Ecto neural progenitor cell (in vitro differentiated cells): ENCODE data around the gene ACCSL.

Source experiments
- DNase-seq: peaks from one replicate; pipeline ENCODE4 v3.0.0-alpha.2; 2018; ENCODE audit warnings: low spot score

ACCSL gene

GRCh38 chr11:44058275-44058674 is 10.5 kb downstream of the ACCSL start:
- DNase-seq, result no peak

DNA sequence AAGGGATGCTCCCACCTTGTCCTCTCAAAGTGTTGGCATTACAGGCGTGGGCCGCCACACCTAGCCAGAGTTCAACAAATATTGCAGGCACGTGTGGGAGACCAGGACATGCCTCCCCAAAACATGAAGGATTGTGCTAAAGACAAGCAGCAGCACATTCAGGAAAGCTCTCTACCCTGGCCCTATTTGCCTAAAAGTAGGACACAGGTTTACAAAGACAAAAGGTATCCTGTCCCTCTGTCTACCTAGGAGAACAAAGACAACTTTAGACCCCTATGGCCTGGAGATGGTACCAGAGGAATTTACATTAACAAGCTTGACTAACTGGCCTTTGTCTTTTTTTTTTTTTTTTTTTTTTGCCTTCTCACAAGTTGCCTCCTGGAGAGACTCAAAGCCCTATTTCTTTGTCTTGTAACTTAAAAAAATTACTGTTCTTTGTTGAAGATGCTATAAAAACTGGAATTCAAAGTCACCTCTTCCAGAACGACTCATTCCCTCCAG is 17.4 kb downstream of the ACCSL start:
- no peak for DNase-seq

- peak; percentile 93 for DNase-seq
These were observed 18.3 kb downstream of the ACCSL start, which contains the start of gene ACCS for GRCh38 chr11:44065841-44066731. Gene ACCS (plus strand): TSS chr11:44066270. CDS start chr11:44067628, 1,358 bp downstream.

DNA sequence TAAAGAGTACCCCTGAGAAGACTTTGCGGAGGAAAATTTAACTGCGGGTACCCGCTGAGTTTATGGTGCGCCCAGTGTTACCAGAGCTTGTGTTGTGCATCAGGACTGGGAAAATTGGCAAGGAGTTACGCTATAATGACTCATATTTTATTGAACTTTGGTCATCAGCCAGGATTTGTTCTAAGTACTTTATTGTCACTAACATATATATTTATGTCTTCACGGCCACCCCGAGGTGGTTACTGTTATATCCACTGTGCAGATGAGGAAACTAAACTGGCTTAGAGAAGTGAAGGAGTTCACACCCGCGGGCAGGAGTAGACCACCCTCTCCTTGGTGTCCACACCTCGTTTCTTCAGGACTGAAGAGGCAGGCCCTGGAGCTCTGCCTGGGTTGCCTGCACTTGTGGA is 19.0 kb downstream of the ACCSL start:
- no peak for DNase-seq

DNA sequence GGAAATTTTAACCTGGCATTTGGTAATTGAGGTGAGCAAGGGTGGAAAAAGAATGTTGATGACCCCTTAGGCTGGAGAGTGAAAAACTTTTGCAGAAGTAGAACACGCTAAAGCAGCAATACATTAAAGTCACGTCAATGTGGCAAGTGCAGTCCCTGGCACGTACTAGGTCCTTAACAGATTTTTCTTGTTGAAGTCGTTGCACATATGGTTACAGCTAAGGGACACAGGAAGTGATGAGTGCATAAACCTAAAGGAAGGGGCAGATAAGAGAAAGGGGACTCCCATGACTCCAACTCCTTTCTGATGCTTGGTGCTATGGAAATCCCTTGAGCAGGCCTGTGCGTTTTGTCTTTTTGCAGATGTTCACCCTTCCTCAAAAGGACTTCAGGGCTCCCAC is 19.5 kb downstream of the ACCSL start:
- DNase-seq, result no peak

- no peak for DNase-seq
These were observed 20.4 kb downstream of the ACCSL start for GRCh38 chr11:44068180-44068579.

- no peak for DNase-seq
These were observed 23.4 kb downstream of the ACCSL start for GRCh38 chr11:44071157-44071556.

- no peak for DNase-seq
These were observed 25.2 kb downstream of the ACCSL start for GRCh38 chr11:44072757-44073658.

GRCh38 chr11:44078794-44079193 is 31.0 kb downstream of the ACCSL start:
- no peak for DNase-seq

DNA sequence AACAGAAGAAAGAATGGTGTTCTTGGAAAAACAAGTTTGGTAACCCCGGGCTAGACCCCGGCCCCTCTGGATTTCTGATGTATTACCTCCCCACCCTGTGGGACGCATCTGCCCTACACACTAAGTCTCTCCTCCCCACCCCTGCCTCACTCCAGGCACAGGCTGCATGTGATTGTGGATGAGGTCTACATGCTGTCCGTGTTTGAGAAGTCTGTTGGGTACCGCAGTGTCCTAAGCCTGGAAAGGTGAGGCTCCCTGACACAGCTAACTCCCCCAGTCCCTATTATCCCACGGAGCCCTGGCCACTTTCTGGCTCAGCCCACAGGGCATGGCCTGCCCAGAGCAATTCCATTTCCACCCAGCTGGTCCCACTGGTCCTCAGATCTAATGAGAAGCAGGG is 31.6 kb downstream of the ACCSL start:
- no peak for DNase-seq

DNA sequence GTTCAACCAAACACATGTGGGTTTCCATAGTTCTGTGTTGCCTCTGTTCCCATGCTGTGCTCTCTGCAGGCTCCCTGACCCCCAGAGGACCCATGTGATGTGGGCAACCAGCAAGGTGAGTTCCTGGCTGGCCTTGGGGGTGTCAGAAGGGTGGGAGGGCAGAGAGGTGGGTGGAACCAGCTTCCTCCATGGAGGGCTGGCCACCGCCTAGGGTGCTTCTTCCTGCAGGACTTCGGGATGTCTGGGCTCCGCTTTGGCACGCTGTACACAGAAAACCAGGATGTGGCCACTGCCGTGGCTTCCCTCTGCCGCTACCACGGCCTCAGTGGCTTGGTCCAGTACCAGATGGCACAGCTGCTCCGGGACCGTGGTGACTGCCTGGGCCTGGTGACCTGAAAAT is 33.2 kb downstream of the ACCSL start:
- DNase-seq, result peak; percentile 19

GRCh38 chr11:44082645-44083044 is 34.9 kb downstream of the ACCSL start:
- no peak for DNase-seq

DNA sequence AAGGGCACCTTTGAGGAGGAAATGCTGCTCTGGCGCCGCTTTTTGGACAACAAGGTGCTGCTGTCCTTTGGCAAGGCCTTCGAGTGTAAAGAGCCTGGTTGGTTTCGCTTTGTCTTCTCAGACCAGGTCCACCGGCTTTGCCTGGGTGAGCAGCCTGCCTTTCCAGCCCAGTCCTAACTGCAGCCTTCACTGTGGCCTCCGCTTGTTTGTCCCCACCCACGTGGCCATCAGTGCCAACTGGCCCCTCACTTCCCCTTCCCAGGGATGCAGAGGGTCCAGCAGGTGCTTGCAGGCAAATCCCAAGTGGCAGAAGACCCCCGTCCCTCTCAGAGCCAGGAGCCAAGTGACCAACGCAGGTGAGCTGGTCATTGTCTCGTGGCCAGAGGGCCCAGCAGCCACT is 35.7 kb downstream of the ACCSL start:
- DNase-seq, result no peak

DNA sequence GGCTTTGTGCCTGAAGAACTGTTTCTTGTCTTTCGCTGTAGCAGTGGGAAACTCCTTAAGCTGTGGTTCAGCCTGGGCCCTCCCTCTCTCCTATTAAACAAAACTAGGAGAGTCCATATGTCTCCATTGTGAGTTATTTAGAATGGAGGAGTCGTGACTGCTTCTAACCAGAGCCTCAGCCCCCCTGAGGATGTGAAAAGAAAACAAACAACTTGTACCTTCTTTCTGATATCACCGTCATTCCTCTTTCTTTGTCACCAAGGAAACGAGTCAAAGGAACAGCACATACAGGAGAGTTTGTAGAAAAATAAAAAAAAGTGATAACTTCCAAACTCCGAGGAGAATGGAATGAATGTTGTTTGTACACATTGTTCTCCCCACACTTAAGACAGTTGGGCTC is 36.1 kb downstream of the ACCSL start:
- no peak for DNase-seq

DNA sequence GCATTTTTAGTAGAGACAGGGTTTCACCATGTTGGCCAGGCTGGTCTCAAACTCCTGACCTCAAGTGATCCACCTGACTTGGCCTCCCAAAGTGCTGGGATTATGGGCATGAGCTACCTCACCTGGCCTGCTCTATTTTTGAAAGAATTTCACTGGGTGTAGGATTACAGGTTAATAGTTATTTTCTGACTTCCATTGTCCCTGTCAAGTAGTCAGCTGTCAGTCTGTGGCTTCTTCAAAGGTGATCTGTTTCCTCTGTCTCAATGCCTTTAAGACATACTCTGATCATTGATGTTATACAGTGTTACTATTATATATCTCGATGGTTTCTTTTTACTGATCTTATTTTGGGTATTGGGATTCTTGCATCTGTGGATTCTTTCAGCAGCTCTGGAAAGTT is 37.5 kb downstream of the ACCSL start:
- DNase-seq, result no peak

GRCh38 chr11:44088377-44088776 is 40.6 kb downstream of the ACCSL start:
- DNase-seq, result no peak

DNA sequence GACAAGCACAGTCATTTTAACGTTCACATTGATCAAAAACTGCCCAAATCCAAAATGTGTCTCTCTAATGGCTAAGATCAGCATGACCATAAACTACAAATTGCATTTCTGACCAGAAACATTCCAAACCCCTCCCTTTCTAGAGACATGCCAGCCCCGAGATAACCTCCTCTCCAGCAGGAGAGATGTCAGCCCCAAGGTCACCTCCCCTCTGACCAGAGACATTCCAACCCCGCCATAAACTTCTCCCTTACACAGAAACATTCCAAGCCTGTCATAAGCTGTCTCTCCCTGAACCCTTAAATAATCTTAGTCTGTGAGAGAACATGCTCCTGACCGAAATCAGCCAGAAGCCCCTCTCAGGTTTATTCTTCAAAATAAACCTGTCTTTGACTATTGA is 41.1 kb downstream of the ACCSL start:
- DNase-seq, result no peak

DNA sequence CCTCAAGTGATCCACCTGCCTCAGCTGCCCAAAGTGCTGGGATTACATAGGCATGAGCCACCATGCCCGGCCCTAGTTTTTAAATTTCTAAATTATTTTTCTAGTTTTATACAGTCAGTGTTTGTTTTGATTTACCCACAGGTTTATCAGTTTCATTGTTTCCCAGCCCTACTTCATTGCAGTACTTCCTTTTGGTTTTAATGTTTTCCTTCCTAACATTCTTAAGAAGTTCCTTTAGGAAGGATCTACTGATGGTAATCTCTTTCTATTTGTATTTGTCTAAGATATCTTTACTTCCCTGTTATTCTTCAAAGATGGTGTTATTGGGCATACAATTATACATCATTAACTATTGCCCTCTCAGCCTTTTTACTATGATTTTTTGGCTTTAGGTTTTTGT is 42.8 kb downstream of the ACCSL start:
- no peak for DNase-seq

GRCh38 chr11:44094260-44094868 is 46.6 kb downstream of the ACCSL start:
- peak; percentile 79 for DNase-seq

DNA sequence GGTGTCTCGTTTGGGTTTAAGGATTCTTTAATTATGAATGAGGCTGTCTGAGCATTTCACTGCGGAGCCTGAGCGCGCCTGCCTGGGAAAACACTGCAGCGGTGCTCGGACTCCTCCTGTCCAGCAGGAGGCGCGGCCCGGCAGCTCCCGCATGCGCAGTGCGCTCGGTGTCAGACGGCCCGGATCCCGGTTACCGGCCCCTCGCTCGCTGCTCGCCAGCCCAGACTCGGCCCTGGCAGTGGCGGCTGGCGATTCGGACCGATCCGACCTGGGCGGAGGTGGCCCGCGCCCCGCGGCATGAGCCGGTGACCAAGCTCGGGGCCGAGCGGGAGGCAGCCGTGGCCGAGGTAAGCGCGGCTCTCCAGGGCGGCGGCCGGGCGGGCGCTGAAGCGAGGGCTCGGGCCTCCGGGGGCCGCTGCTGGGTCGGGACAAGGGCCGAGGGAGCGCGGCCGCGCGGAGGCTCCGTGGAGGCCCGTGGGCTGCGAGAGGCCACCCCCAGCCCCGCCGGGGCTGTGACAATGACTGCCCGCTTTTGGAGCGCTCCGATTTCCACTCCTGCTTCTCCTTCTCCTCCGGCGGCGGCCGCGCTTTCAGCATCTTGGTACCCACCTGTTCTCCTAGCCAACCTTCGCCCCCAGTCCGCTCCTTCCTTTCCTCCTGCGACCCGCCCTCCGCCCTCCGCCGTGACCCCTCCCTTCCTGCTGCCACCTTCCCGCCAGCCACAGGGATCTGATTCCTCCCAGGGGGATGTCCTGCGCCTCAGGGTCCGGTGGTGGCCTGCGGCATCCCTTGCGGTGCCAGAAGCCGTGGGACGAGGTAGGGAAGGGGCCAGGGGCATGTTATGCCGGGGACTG is 48.0 kb downstream of the ACCSL start, which contains the start of gene EXT2:
Gene EXT2 (plus strand): TSS at position 173 of the 854 bp plus-strand sequence. CDS start 12,035 bp downstream, outside the sequence.
- DNase-seq, result peak; percentile 94
